RWPE2 (cell line): Measurements from ENCODE around the gene SIRPB1.

Experiments used
- ATAC-seq: fragments of 200-7000 bp; cut with Tn5 transposase; 3 replicates; pipeline ENCODE4 v1.9.1; 2021; ENCODE audit warnings: low read depth
- DNase-seq: peaks from one replicate; pipeline ENCODE4 v3.0.0-alpha.2; 2020; ENCODE audit warnings: low spot score
- H3K27ac ChIP-seq: fragments of 450-650 bp; 2 replicates; pipeline ENCODE4 v1.5.1; 2017; ENCODE audit warnings: mild to moderate bottlenecking; ENCODE audit not compliant: poor library complexity, severe bottlenecking
- H3K27me3 ChIP-seq: fragments of 250-450 bp; sonication (Bioruptor Pico); 2 replicates; pipeline ENCODE4 v1.5.1; 2021; ENCODE audit warnings: mild to moderate bottlenecking, moderate library complexity; ENCODE audit not compliant: insufficient read depth, poor library complexity, severe bottlenecking
- H3K36me3 ChIP-seq: fragments of 250-450 bp; sonication (Bioruptor Pico); 2 replicates; pipeline ENCODE4 v1.5.1; 2020; ENCODE audit warnings: low read depth, mild to moderate bottlenecking, moderate library complexity
- H3K4me1 ChIP-seq: fragments of 250-450 bp; sonication (Bioruptor Pico); 2 replicates; pipeline ENCODE4 v1.5.1; 2021; ENCODE audit warnings: mild to moderate bottlenecking, moderate library complexity; ENCODE audit not compliant: insufficient read depth, poor library complexity, severe bottlenecking
- H3K4me3 ChIP-seq: fragments of 250-450 bp; sonication (Bioruptor Pico); 2 replicates; pipeline ENCODE4 v1.5.1; 2021; ENCODE audit warnings: mild to moderate bottlenecking, moderate library complexity; ENCODE audit not compliant: severe bottlenecking
- H3K9me3 ChIP-seq: fragments of 250-450 bp; sonication (Bioruptor Pico); 2 replicates; pipeline ENCODE4 v1.5.1; 2021; ENCODE audit warnings: mild to moderate bottlenecking, moderate library complexity; ENCODE audit not compliant: severe bottlenecking
- TF ChIP-seq, protein P1 (sequence below): fragments of 450-650 bp; IDR thresholded peaks from one replicate; pipeline ENCODE4 v1.5.1; 2017; ENCODE audit warnings: mild to moderate bottlenecking, moderate library complexity; ENCODE audit not compliant: poor library complexity, severe bottlenecking

Gene SIRPB1

DNA sequence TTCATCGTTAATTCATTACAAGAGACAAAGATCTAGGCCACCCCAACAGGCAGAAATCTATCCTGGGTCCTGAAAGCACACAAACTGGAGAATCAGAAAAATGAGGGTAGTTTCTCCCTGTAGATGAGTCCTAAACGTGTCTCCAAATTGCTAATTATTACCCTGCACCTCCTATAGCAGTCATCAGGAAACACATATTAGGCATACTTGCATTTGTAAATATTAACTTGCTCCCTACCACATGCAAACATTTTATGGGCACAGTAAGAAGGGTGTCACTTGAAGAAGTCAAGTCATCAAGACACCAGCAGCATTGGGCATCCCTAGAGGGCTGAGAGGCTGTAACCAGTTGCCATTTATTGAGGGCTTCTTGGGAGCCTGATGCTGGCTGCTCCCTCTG is 17.9 kb upstream of the SIRPB1 start:
- no peak for ATAC-seq
- TF ChIP-seq, protein P1, sequence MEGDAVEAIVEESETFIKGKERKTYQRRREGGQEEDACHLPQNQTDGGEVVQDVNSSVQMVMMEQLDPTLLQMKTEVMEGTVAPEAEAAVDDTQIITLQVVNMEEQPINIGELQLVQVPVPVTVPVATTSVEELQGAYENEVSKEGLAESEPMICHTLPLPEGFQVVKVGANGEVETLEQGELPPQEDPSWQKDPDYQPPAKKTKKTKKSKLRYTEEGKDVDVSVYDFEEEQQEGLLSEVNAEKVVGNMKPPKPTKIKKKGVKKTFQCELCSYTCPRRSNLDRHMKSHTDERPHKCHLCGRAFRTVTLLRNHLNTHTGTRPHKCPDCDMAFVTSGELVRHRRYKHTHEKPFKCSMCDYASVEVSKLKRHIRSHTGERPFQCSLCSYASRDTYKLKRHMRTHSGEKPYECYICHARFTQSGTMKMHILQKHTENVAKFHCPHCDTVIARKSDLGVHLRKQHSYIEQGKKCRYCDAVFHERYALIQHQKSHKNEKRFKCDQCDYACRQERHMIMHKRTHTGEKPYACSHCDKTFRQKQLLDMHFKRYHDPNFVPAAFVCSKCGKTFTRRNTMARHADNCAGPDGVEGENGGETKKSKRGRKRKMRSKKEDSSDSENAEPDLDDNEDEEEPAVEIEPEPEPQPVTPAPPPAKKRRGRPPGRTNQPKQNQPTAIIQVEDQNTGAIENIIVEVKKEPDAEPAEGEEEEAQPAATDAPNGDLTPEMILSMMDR: no peak

DNA sequence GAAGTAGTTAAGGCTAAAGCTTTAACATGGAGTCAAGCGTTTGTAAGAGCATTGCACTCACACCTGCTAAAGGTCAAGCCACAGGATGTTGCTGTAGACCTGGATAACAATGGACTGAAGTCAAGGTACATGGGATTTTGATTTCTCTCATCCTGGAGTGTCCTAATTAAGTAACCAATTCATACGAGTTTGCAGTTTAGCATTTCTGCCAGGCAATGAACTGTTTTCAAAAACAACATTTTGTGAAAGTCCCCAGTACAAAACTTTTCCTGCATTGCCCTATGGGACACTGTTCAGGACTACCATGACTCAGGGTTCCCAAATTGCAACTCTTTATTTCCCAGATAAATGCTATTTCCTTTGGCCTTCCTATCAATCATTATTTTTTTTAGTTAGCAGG is 17.4 kb upstream of the SIRPB1 start:
- no peak overlapping the region for H3K4me3 ChIP-seq
- ATAC-seq: no peak
- no peak overlapping the region for H3K27ac ChIP-seq
- DNase-seq: no peak
- no peaks in the 10 kb centered on the region for H3K4me1 ChIP-seq
- no peaks in the 10 kb centered on the region for H3K9me3 ChIP-seq
- TF ChIP-seq, protein P1: no peak
- peaks cover 6% of the 10 kb centered on the region for H3K27me3 ChIP-seq
- no peaks in the 10 kb centered on the region for H3K36me3 ChIP-seq

More for the DNA sequence above, 17.9 kb upstream of the SIRPB1 start:
- Histone ChIP-seq H3K4me1 (no peaks in the 10 kb centered on the region), H3K4me3 (no peak overlapping the region), H3K27ac (no peak overlapping the region), H3K36me3 (no peaks in the 10 kb centered on the region), H3K27me3 (peaks cover 6% of the 10 kb centered on the region), H3K9me3 (no peaks in the 10 kb centered on the region)
- DNase-seq: no peak

DNA sequence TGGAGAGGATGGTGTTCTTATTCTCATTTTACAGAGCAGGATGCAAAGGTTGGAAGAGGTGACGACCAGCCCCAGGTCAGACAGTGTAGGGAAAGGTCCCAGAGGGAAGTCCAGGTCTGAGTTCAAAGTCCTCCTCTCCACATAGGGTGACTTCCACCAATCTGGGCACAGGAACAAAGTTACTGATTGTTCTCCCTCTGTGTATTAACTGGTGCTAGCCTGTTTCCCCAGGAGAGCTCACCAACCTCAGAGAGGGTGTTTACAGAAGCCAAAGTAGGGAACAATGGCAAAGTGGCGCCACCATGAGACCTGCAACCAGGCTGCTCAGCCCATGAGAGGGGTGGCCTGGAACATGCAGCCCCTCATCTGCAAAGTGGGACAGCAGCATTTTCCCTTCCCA is 16.8 kb upstream of the SIRPB1 start:
- H3K27me3 ChIP-seq: peaks cover 6% of the 10 kb centered on the region
- H3K4me1 ChIP-seq: no peaks in the 10 kb centered on the region
- TF ChIP-seq, protein P1: no peak
- H3K4me3 ChIP-seq: no peak overlapping the region
- ATAC-seq (no peak), DNase-seq (no peak)
- no peak overlapping the region for H3K27ac ChIP-seq
- no peaks in the 10 kb centered on the region for H3K36me3 ChIP-seq
- no peaks in the 10 kb centered on the region for H3K9me3 ChIP-seq

DNA sequence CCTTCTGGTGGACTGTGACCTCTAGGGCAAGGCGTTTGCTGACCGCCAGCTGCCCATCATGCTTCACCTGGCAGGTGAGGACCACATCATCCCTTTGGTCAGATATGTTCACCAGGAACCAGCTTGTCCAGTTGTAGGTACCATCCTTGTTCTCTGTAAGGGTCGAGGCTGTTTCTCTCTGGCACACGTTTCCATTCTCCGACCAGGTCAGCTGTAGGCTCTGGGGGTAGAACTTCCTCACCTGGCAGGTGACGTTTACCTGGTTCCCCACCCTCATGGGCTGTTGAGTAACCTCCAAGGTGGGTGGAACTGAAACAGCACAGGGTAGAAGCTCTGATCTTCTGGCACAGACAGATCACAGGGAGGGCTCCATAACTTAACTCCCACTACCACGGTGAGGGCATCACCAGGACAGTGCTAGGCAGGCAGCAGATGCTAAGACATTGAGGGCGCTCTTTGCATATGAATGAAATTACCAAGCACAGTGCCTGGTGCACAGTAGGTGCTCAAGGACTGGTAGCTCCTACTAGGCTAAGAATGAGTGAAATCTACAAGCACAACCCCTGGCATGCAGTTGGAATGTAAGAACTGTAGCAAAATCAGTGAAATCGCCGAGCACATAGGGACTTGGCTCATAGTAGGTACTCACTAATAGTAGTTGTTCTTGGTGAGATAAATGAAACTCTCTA is 15.6 kb upstream of the SIRPB1 start:
- no peak overlapping the region for H3K4me3 ChIP-seq
- no peaks in the 10 kb centered on the region for H3K36me3 ChIP-seq
- no peaks in the 10 kb centered on the region for H3K9me3 ChIP-seq
- H3K27ac ChIP-seq: no peak overlapping the region
- ATAC-seq (no peak), DNase-seq (no peak)
- H3K27me3 ChIP-seq: no peaks in the 10 kb centered on the region
- TF ChIP-seq, protein P1: no peak
- no peaks in the 10 kb centered on the region for H3K4me1 ChIP-seq

DNA sequence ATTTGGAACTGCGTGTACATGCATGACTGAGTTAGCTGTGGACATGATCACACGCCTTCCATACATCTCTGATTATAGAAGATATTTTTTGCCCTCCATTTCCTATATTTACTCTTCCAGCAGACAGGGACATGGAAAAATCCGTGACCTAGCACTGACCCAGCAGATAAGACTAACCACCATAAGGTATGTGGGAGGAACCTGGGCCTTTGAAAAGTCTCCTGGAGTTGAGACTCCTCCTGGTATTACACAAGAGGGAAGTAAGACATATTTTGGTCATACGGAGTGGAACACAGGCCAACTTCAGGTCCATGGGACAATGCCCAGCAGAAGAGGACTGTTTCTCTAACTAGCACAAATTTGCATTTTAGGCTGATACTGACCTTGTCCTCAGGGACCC is 13.7 kb upstream of the SIRPB1 start:
- H3K27ac ChIP-seq: no peak overlapping the region
- H3K9me3 ChIP-seq: no peaks in the 10 kb centered on the region
- ATAC-seq: no peak
- no peaks in the 10 kb centered on the region for H3K4me1 ChIP-seq
- no peaks in the 10 kb centered on the region for H3K27me3 ChIP-seq
- H3K36me3 ChIP-seq: no peaks in the 10 kb centered on the region
- H3K4me3 ChIP-seq: no peak overlapping the region
- no peak for DNase-seq
- TF ChIP-seq, protein P1: no peak
